Measurements from ENCODE around the gene VPS72. TPM values are rescaled to one million over a fixed set of nuclear protein-coding genes. Genes with fewer than 3 reads are reported as not detected.
"Not testable (repeated sequence)": the region's sequence is repeated elsewhere in the genome, so short reads cannot be mapped to it uniquely, and the experiment has no call there.

The VPS72 gene
- polyA plus RNA-seq (ENCODE audit: insufficient read length), result 45.4 TPM

GRCh38 chr1:151189637-151190445 lies at the start of gene VPS72:
Gene VPS72 (minus strand): TSS chr1:151190197. CDS start chr1:151190121, 76 bp downstream.
- DNase-seq, result peak; percentile 89

- no peak for DNase-seq
Measured at GRCh38 chr1:151238467-151238739, 48.4 kb upstream of the VPS72 start.

GRCh38 chr1:151237678-151238466 lies 47.9 kb upstream of the VPS72 start:
- DNase-seq, result no peak

GRCh38 chr1:151235235-151235634 lies 45.2 kb upstream of the VPS72 start:
- no peak for DNase-seq

- DNase-seq, result no peak
Measured at GRCh38 chr1:151222130-151222529, 32.1 kb upstream of the VPS72 start.

- DNase-seq, result no peak
Measured at GRCh38 chr1:151221616-151222015, 31.6 kb upstream of the VPS72 start.

GRCh38 chr1:151213560-151213959 lies 23.6 kb upstream of the VPS72 start:
- no peak for DNase-seq

- no peak for DNase-seq
Measured at GRCh38 chr1:151211972-151212705, 22.1 kb upstream of the VPS72 start.

GRCh38 chr1:151210830-151211229 lies 20.8 kb upstream of the VPS72 start:
- DNase-seq, result no peak

GRCh38 chr1:151205381-151205965 lies 15.5 kb upstream of the VPS72 start:
- not testable (repeated sequence) for DNase-seq

GRCh38 chr1:151199873-151200581 lies 10.0 kb upstream of the VPS72 start:
- peak; percentile 33 for DNase-seq

GRCh38 chr1:151198254-151199127 lies 8.5 kb upstream of the VPS72 start, which contains the start of gene PIP5K1A:
Gene PIP5K1A (plus strand): TSS chr1:151198552. CDS start chr1:151198997, 445 bp downstream.
- peak; percentile 98 for DNase-seq

- no peak for DNase-seq
Measured at GRCh38 chr1:151197863-151198253, 7.9 kb upstream of the VPS72 start.

- DNase-seq, result peak; percentile 76
Measured at GRCh38 chr1:151196292-151196800, 6.3 kb upstream of the VPS72 start.

- DNase-seq, result not testable (repeated sequence)
Measured at GRCh38 chr1:151194894-151195594, 5.0 kb upstream of the VPS72 start.

- no peak for DNase-seq
Measured at GRCh38 chr1:151193856-151194255, 3.9 kb upstream of the VPS72 start.

GRCh38 chr1:151193304-151193703 lies 3.3 kb upstream of the VPS72 start:
- no peak for DNase-seq

GRCh38 chr1:151192047-151192446 lies 2.0 kb upstream of the VPS72 start:
- no peak for DNase-seq

GRCh38 chr1:151188667-151189066 lies 1.3 kb downstream of the VPS72 start:
- DNase-seq, result not testable (repeated sequence)

GRCh38 chr1:151187205-151187604 lies 2.8 kb downstream of the VPS72 start:
- DNase-seq, result no peak

All from hindlimb muscle (tissue), 1 donor.